ENCODE data around the gene A4GALT. TPM values are rescaled to one million over a fixed set of nuclear protein-coding genes. Genes with fewer than 3 reads are reported as not detected.
"Not testable (repeated sequence)": the region's sequence is repeated elsewhere in the genome, so short reads cannot be mapped to it uniquely, and the experiment has no call there.

A4GALT gene
- total RNA-seq, 1 experiment from 2014 or later = 3.4 TPM

DNA sequence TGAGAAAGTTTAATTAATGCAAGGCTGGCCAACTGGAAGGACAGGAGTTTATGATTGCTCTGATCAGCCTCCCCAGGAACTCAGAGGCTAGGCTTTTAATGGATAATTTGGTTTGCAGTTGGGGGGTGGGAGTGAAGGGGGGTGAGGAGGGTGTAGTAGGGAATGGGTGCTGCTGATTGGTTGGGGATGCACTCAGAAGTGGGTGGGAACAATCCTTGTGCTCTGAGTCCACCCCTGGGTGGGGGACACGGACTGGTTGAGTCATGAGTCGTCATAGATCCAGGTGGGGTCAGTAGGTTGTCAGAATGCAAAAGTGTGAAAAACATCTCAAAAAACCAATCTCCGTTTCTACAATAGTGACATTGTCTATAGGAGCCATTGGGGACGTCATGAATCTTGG, 50.6 kb downstream of the A4GALT start:
- H3K4me3 Mint-ChIP-seq = no peak overlapping the region

GRCh38 chr22:42666393-42666792, 54.3 kb downstream of the A4GALT start:
- H3K27ac Mint-ChIP-seq = peak overlapping the region in 1 of 3 experiments; percentile 46; a peak in 1 of 7 replicates

More for the DNA sequence above, 50.6 kb downstream of the A4GALT start:
- no peak for TF ChIP-seq CTCF (conservative IDR thresholded peaks at IDR 0.05)
- H3T11ph ChIP-seq (ENCODE audit: low read length) = no peak overlapping the region
- no peaks in the 10 kb centered on the region for H3K4me1 ChIP-seq (ENCODE audit: insufficient read depth, low read length)
- no peaks in the 10 kb centered on the region for H3K79me1 ChIP-seq (ENCODE audit: insufficient read depth, low read depth, low read length, poor library complexity, severe bottlenecking)
- no peak for DNase-seq
- no peak overlapping the region for H3K56ac ChIP-seq (ENCODE audit: insufficient read length, low read depth, low read length)
- H3K14ac ChIP-seq (ENCODE audit: insufficient read depth, low read length) = no peak overlapping the region
- no peak overlapping the region for H3K9ac ChIP-seq (ENCODE audit: extremely low read depth, insufficient read length, low read length)
- no peaks in the 10 kb centered on the region for H3K36me3 Mint-ChIP-seq (ENCODE audit: insufficient read depth in 1 of 3, low read depth in 3 of 3)
- no peaks in the 10 kb centered on the region for H3K27me3 ChIP-seq (ENCODE audit: insufficient read depth, low read length)
- H3K23me2 ChIP-seq (ENCODE audit: insufficient read length, low read depth, low read length, poor library complexity, severe bottlenecking) = no peaks in the 10 kb centered on the region
- no peak overlapping the region for H4K8ac ChIP-seq (replicated peaks; ENCODE audit: insufficient read length, low read depth, low read length)
- no peak overlapping the region for H2AFZ ChIP-seq (ENCODE audit: low read length)
- no CpG with 5 or more reads among the region's 4 CpGs for whole genome bisulfite sequencing (ENCODE audit: extremely low coverage, insufficient read length, low lambda C conversion rate)
- no peak overlapping the region for H2BK20ac ChIP-seq (ENCODE audit: low read depth, low read length, poor library complexity, severe bottlenecking)
- H3K27ac Mint-ChIP-seq = no peak overlapping the region
- H3K23ac ChIP-seq (ENCODE audit: insufficient read length, low read depth, low read length) = no peak overlapping the region
- no peak overlapping the region for H3K4ac ChIP-seq (ENCODE audit: low read depth, low read length)
- H4K5ac ChIP-seq (ENCODE audit: insufficient read length, low read depth, low read length) = no peak overlapping the region
- H3K27me3 Mint-ChIP-seq (ENCODE audit: low read depth) = peaks cover 21% of the 10 kb centered on the region
- H3K18ac ChIP-seq (ENCODE audit: insufficient read length, low read depth, low read length) = no peak overlapping the region
- no peak overlapping the region for H2BK120ac ChIP-seq (ENCODE audit: low read depth, low read length, poor library complexity, severe bottlenecking)
- no peak overlapping the region for H2BK5ac ChIP-seq (ENCODE audit: insufficient read length, low read length)
- no peaks in the 10 kb centered on the region for H3K79me2 ChIP-seq (ENCODE audit: insufficient read depth, low read length)
- H4K20me1 ChIP-seq (ENCODE audit: control insufficient read depth, insufficient read depth, insufficient read length) = no peaks in the 10 kb centered on the region
- H3K9me3 ChIP-seq (ENCODE audit: control insufficient read depth, low read depth, low read length) = no peaks in the 10 kb centered on the region
- H2BK12ac ChIP-seq (ENCODE audit: insufficient read length, low read depth, low read length) = no peak overlapping the region
- no peaks in the 10 kb centered on the region; a peak in 1 of 5 replicates for H3K9me3 Mint-ChIP-seq
- no peak overlapping the region for H2BK15ac ChIP-seq (ENCODE audit: low read depth, low read length)
- H3K4me2 ChIP-seq (ENCODE audit: insufficient read depth, insufficient read length, low read length) = no peak overlapping the region
- no peak overlapping the region for H4K91ac ChIP-seq (ENCODE audit: insufficient read length, low read depth, low read length)
- H3K4me1 Mint-ChIP-seq = peaks cover 4% of the 10 kb centered on the region in 2 experiments; a peak in 1 of 4 replicates
- no peak overlapping the region for H3K27ac ChIP-seq (ENCODE audit: insufficient read length, low read depth, low read length)
- no peak overlapping the region for H2AK5ac ChIP-seq (ENCODE audit: insufficient read length, low read length)

More at GRCh38 chr22:42666393-42666792, 54.3 kb downstream of the A4GALT start:
- H3K4me2 ChIP-seq (ENCODE audit: insufficient read depth, insufficient read length, low read length); H3K4me1 Mint-ChIP-seq; H3K18ac ChIP-seq (ENCODE audit: insufficient read length, low read depth, low read length); H3K4me3 Mint-ChIP-seq; H3K27ac ChIP-seq (ENCODE audit: insufficient read length, low read depth, low read length); DNase-seq; H4K8ac ChIP-seq (replicated peaks; ENCODE audit: insufficient read length, low read depth, low read length); H3K23ac ChIP-seq (ENCODE audit: insufficient read length, low read depth, low read length); H3K56ac ChIP-seq (ENCODE audit: insufficient read length, low read depth, low read length); H2BK5ac ChIP-seq (ENCODE audit: insufficient read length, low read length); H3K9ac ChIP-seq (ENCODE audit: extremely low read depth, insufficient read length, low read length); H3K36me3 Mint-ChIP-seq (ENCODE audit: insufficient read depth in 1 of 3, low read depth in 3 of 3); H2BK15ac ChIP-seq (ENCODE audit: low read depth, low read length); H3K14ac ChIP-seq (ENCODE audit: insufficient read depth, low read length); H4K20me1 ChIP-seq (ENCODE audit: control insufficient read depth, insufficient read depth, insufficient read length); H2AK5ac ChIP-seq (ENCODE audit: insufficient read length, low read length); H3K9me3 ChIP-seq (ENCODE audit: control insufficient read depth, low read depth, low read length); H2AFZ ChIP-seq (ENCODE audit: low read length); H3K79me2 ChIP-seq (ENCODE audit: insufficient read depth, low read length); H3K4ac ChIP-seq (ENCODE audit: low read depth, low read length); H4K5ac ChIP-seq (ENCODE audit: insufficient read length, low read depth, low read length); H3K23me2 ChIP-seq (ENCODE audit: insufficient read length, low read depth, low read length, poor library complexity, severe bottlenecking); H4K91ac ChIP-seq (ENCODE audit: insufficient read length, low read depth, low read length); H3K9me3 Mint-ChIP-seq; H3K27me3 ChIP-seq (ENCODE audit: insufficient read depth, low read length); H3T11ph ChIP-seq (ENCODE audit: low read length); H3K4me1 ChIP-seq (ENCODE audit: insufficient read depth, low read length); H3K79me1 ChIP-seq (ENCODE audit: insufficient read depth, low read depth, low read length, poor library complexity, severe bottlenecking); H2BK20ac ChIP-seq (ENCODE audit: low read depth, low read length, poor library complexity, severe bottlenecking); H2BK12ac ChIP-seq (ENCODE audit: insufficient read length, low read depth, low read length); H2BK120ac ChIP-seq (ENCODE audit: low read depth, low read length, poor library complexity, severe bottlenecking): not testable (repeated sequence)
- H3K27me3 Mint-ChIP-seq (ENCODE audit: low read depth) = peaks cover 50% of the 10 kb centered on the region
- WGBS (ENCODE audit: extremely low coverage, insufficient read length, low lambda C conversion rate) = no CpG with 5 or more reads among the region's 3 CpGs
